SK-N-SH (cell line): ENCODE measurements around the gene DEPDC1B.
A peak's percentile ranks its signal among the peaks of the same experiment; 100 is the strongest.

ENCODE experiments used
- CTCF ChIP-seq: fragments of 200-600 bp; sonication (generic); IDR thresholded peaks from 2 replicates; pipeline ENCODE4 v1.6.1; 2017; ENCODE audit warnings: antibody characterized with exemption, mild to moderate bottlenecking, moderate library complexity
- POLR2AphosphoS5 ChIP-seq: IDR thresholded peaks from 2 replicates; pipeline ENCODE4 v1.6.1; 2012; ENCODE audit warnings: low read depth, low read length
- RFX5 ChIP-seq: IDR thresholded peaks from 2 replicates; pipeline ENCODE4 v1.6.1; 2012; ENCODE audit warnings: mild to moderate bottlenecking, improper control_type of control experiment, low read length

GRCh38 chr5:60687927-60688720, 11.8 kb downstream of the DEPDC1B start:
- peak; percentile 53 for TF ChIP-seq CTCF
- no peak for TF ChIP-seq POLR2AphosphoS5
- no peak for TF ChIP-seq RFX5
